ENCODE results near the gene ORAI3. TPM values are rescaled to one million over a fixed set of nuclear protein-coding genes. Genes with fewer than 3 reads are reported as not detected.

The ORAI3 gene
- total and polyA plus RNA-seq, 3 donors from 2014 or later, result 29.1 to 75.0 (median 68.6) TPM

DNA sequence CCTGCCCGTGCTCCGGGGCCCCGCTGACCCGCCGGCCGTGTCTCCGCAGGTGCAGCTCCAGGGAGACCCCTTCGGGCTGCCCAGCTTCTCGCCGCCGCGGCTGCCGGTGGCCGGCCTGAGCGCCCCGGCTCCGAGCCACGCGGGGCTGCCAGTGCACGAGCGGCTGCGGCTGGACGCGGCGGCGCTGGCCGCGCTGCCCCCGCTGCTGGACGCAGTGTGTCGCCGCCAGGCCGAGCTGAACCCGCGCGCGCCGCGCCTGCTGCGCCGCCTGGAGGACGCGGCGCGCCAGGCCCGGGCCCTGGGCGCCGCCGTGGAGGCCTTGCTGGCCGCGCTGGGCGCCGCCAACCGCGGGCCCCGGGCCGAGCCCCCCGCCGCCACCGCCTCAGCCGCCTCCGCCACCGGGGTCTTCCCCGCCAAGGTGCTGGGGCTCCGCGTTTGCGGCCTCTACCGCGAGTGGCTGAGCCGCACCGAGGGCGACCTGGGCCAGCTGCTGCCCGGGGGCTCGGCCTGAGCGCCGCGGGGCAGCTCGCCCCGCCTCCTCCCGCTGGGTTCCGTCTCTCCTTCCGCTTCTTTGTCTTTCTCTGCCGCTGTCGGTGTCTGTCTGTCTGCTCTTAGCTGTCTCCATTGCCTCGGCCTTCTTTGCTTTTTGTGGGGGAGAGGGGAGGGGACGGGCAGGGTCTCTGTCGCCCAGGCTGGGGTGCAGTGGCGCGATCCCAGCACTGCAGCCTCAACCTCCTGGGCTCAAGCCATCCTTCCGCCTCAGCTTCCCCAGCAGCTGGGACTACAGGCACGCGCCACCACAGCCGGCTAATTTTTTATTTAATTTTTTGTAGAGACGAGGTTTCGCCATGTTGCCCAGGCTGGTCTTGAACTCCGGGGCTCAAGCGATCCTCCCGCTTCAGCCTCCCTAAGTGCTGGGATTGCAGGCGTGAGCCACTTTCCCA, 46.6 kb upstream of the ORAI3 start:
- Histone ChIP-seq H3K27ac (peak overlapping the region; percentile 79 to 93), H3K9me3 (no peaks in the 10 kb centered on the region), H3K36me3 (ENCODE audit: low read depth, missing control alignments) (no peaks in the 10 kb centered on the region), H3K27me3 (no peaks in the 10 kb centered on the region), H3K4me1 (peaks cover 18% of the 10 kb centered on the region), H3K4me3 (peak overlapping the region; percentile 56 to 68)
- intact Hi-C loops (cut with DNase I; ENCODE audit: low total_unique reads), result no loop called here
- WGBS, 2 donors, result 9 to 15% methylated on average over 20 to 77 of the region's 99 CpGs
- peak; percentile 58 for DNase-seq
- TF ChIP-seq, protein P1, sequence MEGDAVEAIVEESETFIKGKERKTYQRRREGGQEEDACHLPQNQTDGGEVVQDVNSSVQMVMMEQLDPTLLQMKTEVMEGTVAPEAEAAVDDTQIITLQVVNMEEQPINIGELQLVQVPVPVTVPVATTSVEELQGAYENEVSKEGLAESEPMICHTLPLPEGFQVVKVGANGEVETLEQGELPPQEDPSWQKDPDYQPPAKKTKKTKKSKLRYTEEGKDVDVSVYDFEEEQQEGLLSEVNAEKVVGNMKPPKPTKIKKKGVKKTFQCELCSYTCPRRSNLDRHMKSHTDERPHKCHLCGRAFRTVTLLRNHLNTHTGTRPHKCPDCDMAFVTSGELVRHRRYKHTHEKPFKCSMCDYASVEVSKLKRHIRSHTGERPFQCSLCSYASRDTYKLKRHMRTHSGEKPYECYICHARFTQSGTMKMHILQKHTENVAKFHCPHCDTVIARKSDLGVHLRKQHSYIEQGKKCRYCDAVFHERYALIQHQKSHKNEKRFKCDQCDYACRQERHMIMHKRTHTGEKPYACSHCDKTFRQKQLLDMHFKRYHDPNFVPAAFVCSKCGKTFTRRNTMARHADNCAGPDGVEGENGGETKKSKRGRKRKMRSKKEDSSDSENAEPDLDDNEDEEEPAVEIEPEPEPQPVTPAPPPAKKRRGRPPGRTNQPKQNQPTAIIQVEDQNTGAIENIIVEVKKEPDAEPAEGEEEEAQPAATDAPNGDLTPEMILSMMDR (IDR thresholded peaks at IDR 0.05), result peak in 1 of 3 experiments; percentile 76
- TF ChIP-seq POLR2A (IDR thresholded peaks at IDR 0.05), result no peak

DNA sequence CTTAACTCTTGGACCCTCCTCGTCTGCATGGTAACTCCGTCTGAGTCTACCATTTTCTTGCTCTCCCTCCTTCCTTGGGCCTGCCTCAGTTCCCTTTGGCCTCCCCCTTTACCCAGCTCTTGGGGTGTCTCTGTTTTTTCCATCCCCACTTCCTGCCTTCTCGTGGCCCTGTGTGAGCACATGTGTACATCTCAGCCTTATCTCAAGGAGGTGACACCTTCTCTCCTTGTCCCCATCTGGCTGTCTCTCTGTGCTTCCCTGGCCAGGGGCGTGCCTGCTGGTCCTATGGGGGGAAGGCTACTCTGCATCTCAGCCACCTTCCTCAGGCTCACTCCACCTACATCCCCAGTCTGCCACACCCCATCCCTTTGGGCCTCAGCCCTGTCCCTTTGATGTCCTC, 45.9 kb upstream of the ORAI3 start:
- 50 to 67% methylated on average over 4 of the region's 4 CpGs for WGBS, 2 donors
- Histone ChIP-seq H3K4me3 (peak overlapping the region in 1 of 2 donors; percentile 68), H3K4me1 (peaks cover 16% of the 10 kb centered on the region), H3K9me3 (no peaks in the 10 kb centered on the region), H3K27ac (peak overlapping the region in 1 of 2 donors; percentile 93), H3K36me3 (ENCODE audit: low read depth, missing control alignments) (no peaks in the 10 kb centered on the region), H3K27me3 (no peaks in the 10 kb centered on the region)
- DNase-seq, result no peak
- TF ChIP-seq POLR2A (IDR thresholded peaks at IDR 0.05), result no peak
- TF ChIP-seq, protein P1 (IDR thresholded peaks at IDR 0.05), result no peak
- intact Hi-C loops (cut with DNase I; ENCODE audit: low total_unique reads), result no loop called here

DNA sequence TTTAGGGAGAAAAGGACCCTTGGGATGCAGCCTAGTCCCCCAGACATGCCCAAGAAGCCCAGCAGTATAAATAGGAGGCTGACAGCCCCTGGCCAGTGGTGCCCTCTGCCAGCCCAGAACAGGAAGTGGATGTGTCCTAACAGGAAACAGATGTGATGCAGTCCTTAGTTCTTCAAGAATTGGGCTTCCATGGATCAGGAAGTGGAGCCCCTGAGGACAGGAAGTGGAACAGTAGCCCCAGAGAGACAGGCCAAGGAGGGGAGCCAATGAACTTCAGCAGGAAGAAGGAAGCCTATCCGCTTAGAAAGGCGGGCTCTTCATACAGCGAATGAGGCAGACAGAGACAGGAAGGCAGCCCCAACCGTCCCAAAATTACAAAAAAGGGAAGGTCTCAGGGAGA, 45.3 kb upstream of the ORAI3 start:
- Histone ChIP-seq H3K36me3 (ENCODE audit: low read depth, missing control alignments) (no peaks in the 10 kb centered on the region), H3K27me3 (no peaks in the 10 kb centered on the region), H3K27ac (peak overlapping the region; percentile 11 to 93), H3K4me3 (no peak overlapping the region), H3K4me1 (peaks cover 16% of the 10 kb centered on the region), H3K9me3 (no peaks in the 10 kb centered on the region)
- DNase-seq, result no peak
- 69 to 71% methylated on average over 4 of the region's 4 CpGs for WGBS, 2 donors
- intact Hi-C loops (cut with DNase I; ENCODE audit: low total_unique reads), result no loop called here
- TF ChIP-seq POLR2A (IDR thresholded peaks at IDR 0.05), result no peak
- TF ChIP-seq, protein P1 (IDR thresholded peaks at IDR 0.05), result no peak

DNA sequence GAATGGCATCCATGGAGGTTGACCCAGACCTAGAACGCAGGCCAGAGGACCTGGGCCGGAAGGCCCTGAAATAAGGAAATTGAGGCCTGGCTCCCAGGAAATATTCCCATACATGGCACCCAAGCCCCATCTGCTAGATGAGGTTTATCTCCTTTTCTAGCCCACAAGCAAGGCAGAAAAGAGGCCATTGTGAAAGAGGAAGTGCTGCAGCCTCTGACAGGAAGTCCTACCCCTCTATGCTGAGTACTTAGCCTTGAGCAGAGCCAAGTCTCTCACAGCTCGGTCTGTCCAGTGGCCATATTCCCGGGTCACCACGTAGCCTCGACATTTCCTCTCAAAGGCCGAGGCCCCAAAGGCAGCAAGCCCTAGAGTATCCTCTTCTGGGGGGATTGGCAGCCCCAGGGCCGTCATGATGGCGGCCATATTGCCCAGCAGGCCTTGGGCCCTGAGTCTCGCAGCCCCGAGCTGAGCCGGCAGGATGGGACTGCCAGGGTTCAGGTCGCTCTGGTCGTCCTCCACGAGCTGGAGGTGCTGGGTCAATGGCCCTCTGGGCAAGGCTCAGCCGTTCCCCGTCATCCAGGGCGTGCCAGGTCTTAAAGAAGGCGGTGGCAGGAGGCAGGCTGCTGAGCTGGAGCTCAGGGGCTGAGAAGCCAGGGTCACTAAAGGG, 44.6 kb upstream of the ORAI3 start:
- intact Hi-C loops (cut with DNase I; ENCODE audit: low total_unique reads), result no loop called here

More for the DNA sequence above, 44.6 kb upstream of the ORAI3 start:
- Histone ChIP-seq H3K27me3 (no peaks in the 10 kb centered on the region), H3K4me1 (peaks cover 16% of the 10 kb centered on the region), H3K36me3 (ENCODE audit: low read depth, missing control alignments) (no peaks in the 10 kb centered on the region), H3K4me3 (no peak overlapping the region), H3K27ac (peak overlapping the region; percentile 3 to 11), H3K9me3 (no peaks in the 10 kb centered on the region)
- WGBS, 2 donors, result 68 to 86% methylated on average over 3 to 19 of the region's 19 CpGs
- TF ChIP-seq, protein P1 (IDR thresholded peaks at IDR 0.05), result no peak
- TF ChIP-seq POLR2A (IDR thresholded peaks at IDR 0.05), result no peak
- DNase-seq, result no peak

Measured in testis (tissue), 3 donors.